HG03060 (cell line): ENCODE measurements around the gene VSX1.

ENCODE experiments used
- ATAC-seq: cut with Tn5 transposase; IDR thresholded peaks from one replicate; pipeline ENCODE4 v1.9.1; 2021; ENCODE audit warnings: low read depth, moderate number of reproducible peaks; ENCODE audit not compliant: unreplicated experiment

The VSX1 gene

GRCh38 chr20:25067102-25067987 lies 14.6 kb downstream of the VSX1 start:
- no peak for ATAC-seq

- ATAC-seq = no peak
Observed at GRCh38 chr20:25066386-25066785, 15.6 kb downstream of the VSX1 start.

DNA sequence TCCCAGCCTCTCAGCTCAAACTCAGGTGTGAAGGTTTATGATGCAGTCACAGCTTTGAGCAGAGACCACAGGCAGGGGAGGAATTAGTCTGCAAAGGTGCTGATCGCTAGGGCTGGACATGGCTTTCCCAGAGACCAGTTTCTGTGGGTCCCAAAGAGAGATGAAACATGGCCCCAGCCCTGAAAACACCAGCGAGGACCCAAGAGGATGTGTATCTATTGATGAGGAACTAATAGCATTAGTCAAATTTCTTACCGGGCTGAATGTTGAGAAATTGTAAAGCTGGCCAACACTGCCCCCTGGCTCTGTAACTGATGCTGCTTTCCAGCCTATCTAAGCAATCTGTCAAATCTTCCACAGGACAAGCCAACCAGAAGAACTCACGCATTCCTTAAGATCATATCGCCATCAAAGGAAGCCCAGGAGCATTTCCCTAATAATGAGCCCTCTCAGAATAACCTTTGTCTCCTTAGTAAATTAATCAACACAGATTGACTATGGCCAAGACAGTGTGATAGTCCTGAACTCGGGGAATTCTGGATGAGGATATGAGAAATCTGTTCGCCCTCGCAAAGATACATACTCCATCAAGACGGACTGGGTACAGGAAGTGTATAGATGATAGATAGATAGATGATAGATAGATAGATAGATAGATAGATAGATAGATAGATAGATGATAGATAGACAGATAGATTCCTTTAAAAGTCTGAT lies 16.2 kb downstream of the VSX1 start:
- no peak for ATAC-seq

- no peak for ATAC-seq
Observed at GRCh38 chr20:25065072-25065624, 16.8 kb downstream of the VSX1 start.

GRCh38 chr20:25064561-25065071 lies 17.3 kb downstream of the VSX1 start:
- ATAC-seq = no peak

DNA sequence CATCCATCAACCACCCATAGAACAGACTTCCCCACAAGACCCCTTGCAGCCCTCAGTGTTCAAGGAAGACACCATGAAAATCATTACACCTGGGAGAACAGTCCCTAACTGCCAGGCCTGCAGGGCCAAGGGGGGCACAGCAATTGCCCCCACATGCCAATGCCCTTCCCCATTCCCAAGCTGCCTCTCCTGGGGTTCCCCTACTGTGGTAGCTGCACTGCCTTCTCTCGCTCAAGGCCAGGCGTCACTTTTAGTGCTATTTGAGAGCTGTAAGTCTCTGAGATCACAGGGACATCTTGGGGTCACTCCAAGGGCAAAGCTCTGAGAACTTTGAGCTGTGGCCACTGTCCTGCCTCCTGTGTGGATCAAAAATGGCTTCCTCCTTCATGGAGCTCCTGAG lies 18.0 kb downstream of the VSX1 start:
- ATAC-seq = no peak

- ATAC-seq = no peak
Observed at GRCh38 chr20:25063546-25063945, 18.4 kb downstream of the VSX1 start.

DNA sequence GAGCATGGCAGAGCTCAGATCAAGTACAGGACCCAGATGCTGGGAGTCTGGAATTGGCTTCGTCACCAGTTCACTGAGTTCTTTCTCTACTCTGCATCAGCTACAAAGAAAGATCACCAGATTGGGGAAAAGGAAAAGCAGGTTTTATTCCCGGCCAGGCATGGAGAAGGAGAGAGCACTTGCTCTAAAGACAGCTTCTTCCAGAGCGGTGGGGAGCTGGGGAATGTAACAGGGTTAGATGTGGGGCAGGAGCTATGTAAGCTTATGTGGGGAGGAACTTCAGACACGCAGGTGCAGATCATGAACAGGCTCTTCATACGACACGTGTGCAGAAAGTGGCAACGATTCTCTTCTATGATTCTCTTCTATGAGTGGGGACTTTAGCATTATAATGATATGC lies 19.1 kb downstream of the VSX1 start:
- no peak for ATAC-seq

DNA sequence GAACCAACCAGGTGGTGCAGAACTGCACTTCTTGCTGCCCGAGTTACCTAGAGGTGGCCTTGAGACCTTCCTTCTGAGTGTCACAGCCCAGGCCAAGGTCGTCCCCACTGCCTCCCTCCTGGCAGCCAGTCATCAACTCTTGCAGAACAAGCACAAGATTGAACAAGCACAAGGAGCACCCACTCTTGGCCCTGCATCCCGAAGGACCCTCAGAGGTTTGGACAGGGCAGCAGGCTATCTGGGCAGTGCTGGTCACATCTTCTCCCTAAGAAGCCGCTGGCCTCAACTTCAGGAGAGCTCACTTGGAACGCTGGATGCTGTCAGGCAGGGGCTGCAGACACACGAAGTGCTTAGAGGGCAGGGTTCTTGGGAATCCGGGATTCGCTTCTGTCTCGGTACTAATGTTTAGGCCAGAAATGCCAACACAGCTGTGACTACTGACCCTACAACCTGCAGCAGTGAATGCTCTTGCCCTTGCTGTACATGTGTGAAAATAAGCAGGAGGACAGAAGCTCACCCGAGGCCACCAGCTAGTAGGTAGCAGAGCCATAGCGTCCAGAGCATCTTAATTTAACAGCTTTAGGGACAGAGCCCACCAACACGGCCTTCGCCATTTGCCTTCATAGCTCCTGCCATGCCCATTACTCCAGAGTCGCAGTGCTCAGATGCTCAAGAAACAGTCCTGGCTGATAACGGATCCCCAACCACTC lies 20.0 kb downstream of the VSX1 start:
- no peak for ATAC-seq

GRCh38 chr20:25061103-25061799 lies 20.7 kb downstream of the VSX1 start:
- ATAC-seq = no peak

- ATAC-seq = no peak
Observed at GRCh38 chr20:25059866-25060465, 22.0 kb downstream of the VSX1 start.

- no peak for ATAC-seq
Observed at GRCh38 chr20:25058847-25059810, 22.8 kb downstream of the VSX1 start.

- peak; percentile 34 for ATAC-seq
Observed at GRCh38 chr20:25058051-25058846, 23.7 kb downstream of the VSX1 start, which contains the start of gene ACSS1. TSS of gene ACSS1 (minus strand) at chr20:25058139. CDS start at chr20:25058102, 37 bp downstream.

- peak; percentile 18 for ATAC-seq
Observed at GRCh38 chr20:25057234-25058050, 24.5 kb downstream of the VSX1 start.

DNA sequence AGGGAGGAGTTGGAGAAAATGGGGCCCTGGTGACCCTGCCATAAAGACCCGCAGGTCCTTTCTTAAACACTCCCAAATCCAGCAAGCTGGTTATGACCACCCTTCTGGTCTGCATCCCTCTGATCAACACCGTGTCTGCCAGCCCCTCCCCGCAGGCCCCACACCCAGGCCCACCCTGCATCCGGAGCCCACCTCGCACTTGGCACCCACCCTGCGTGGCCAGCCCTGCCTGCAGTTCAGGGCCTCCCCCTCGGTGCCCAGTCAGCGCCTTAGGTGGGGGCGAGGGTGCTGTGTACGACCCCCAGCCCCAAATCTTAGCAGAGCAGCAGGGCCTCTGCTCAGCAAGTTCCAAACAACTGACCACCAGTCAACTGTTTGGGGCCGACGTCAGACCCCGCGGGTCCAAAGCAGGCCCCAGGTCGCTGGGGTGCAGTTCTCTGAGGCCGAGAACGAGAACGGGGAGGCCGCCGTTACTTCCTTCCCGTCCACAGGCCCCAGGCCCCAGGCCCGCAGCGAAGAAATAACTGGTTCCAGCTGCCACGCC lies 25.2 kb downstream of the VSX1 start:
- no peak for ATAC-seq

- no peak for ATAC-seq
Observed at GRCh38 chr20:25055711-25056495, 26.0 kb downstream of the VSX1 start.
